PC-9 (cell line): ENCODE measurements around the gene ZC3H12C. TPM values are rescaled to one million over a fixed set of nuclear protein-coding genes. Genes with fewer than 3 reads are reported as not detected.

Experiments
- BruUV-seq: library from RNA; stranded (reverse); fragments of 400-500 nt; replicated peaks from 2 replicates; lab custom pipeline; 2021; lab: Mats Ljungman, UMichigan
- CTCF ChIA-PET: fragments of 300-600 bp; sonication (Branson Sonifier 250); formaldehyde crosslinking; loops from one replicate; lab custom pipeline; 2022; ENCODE audit warnings: antibody characterized with exemption; lab: Charles Lee
- POLR2A ChIA-PET: fragments of 300-600 bp; sonication (Branson Sonifier 250); formaldehyde crosslinking; loops from one replicate; lab custom pipeline; 2022; ENCODE audit warnings: antibody characterized with exemption; ENCODE audit not compliant: unreplicated experiment; lab: Charles Lee
- DNase-seq, 2 experiments: peaks; one replicate each; pipeline versions ENCODE4 v3.0.0 to v3.0.0-alpha.2; 2015 to 2022; ENCODE audit warnings: mixed read lengths in 1 of 2
- H2AFZ ChIP-seq: fragments of 200-600 bp; sonication (generic); 2 replicates; pipeline ENCODE4 v1.8.1; 2017; ENCODE audit warnings: antibody characterized with exemption
- H3F3A ChIP-seq: fragments of 200-600 bp; sonication (generic); 2 replicates; pipeline ENCODE4 v1.8.1; 2017; ENCODE audit warnings: antibody characterized with exemption, mild to moderate bottlenecking, low read depth; ENCODE audit not compliant: insufficient read depth
- H3K27ac ChIP-seq: fragments of 200-600 bp; sonication (generic); 2 replicates; pipeline ENCODE4 v1.6.1; 2016; ENCODE audit warnings: mixed run types
- H3K27me3 ChIP-seq: fragments of 200-600 bp; sonication (generic); 2 replicates; pipeline ENCODE4 v1.6.1; 2016; ENCODE audit warnings: low read depth, mixed run types; ENCODE audit not compliant: insufficient read depth
- H3K36me3 ChIP-seq: fragments of 200-600 bp; sonication (generic); 2 replicates; pipeline ENCODE4 v1.6.1; 2016; ENCODE audit warnings: low read depth, mixed run types
- H3K4me1 ChIP-seq: fragments of 200-600 bp; sonication (generic); replicated peaks from 2 replicates; pipeline ENCODE4 v1.6.1; 2016; ENCODE audit warnings: mixed run types; ENCODE audit not compliant: insufficient read depth
- H3K4me2 ChIP-seq: fragments of 200-600 bp; sonication (generic); 2 replicates; pipeline ENCODE4 v1.6.1; 2017; ENCODE audit warnings: mixed run types
- H3K4me3 ChIP-seq: fragments of 200-600 bp; sonication (generic); 2 replicates; pipeline ENCODE4 v1.6.1; 2016; ENCODE audit warnings: mixed run types
- H3K79me2 ChIP-seq: fragments of 200-600 bp; sonication (generic); 2 replicates; pipeline ENCODE4 v1.6.1; 2017; ENCODE audit warnings: low read depth, mixed run types
- H3K9me2 ChIP-seq: fragments of 200-600 bp; sonication (generic); 2 replicates; pipeline ENCODE4 v1.8.1; 2017; ENCODE audit warnings: mild to moderate bottlenecking; ENCODE audit not compliant: insufficient read depth
- H3K9me3 ChIP-seq: fragments of 200-600 bp; sonication (generic); 2 replicates; pipeline ENCODE4 v1.8.1; 2016; ENCODE audit warnings: low read depth; ENCODE audit not compliant: insufficient read depth
- H4K20me1 ChIP-seq: fragments of 200-600 bp; sonication (generic); 2 replicates; pipeline ENCODE4 v1.8.1; 2017; ENCODE audit not compliant: insufficient read depth
- EZH2 ChIP-seq: fragments of 200-600 bp; sonication (generic); IDR thresholded peaks from 2 replicates; pipeline ENCODE4 v1.8.0; 2017; ENCODE audit warnings: antibody characterized with exemption, low read depth
- intact Hi-C: fragments of 100-400 bp; cut with micrococcal nuclease; formaldehyde crosslinking; loops from one replicate; pipeline ENCODE4 v1.10.0; 2022; ENCODE audit not compliant: unreplicated experiment
- total RNA-seq: library from RNA; stranded (reverse); gene quantifications from 2 replicates; pipeline ENCODE4 v1.2.3, GENCODE V29; 2021
- TF ChIP-seq, protein P1 (sequence below): fragments of 200-600 bp; sonication (generic); conservative IDR thresholded peaks from 2 replicates; pipeline ENCODE4 v1.6.1; 2017; ENCODE audit warnings: mixed run types, antibody characterized with exemption, mild to moderate bottlenecking, moderate library complexity

ZC3H12C gene
- total RNA-seq, 1 experiment from 2014 or later, result 12.4 TPM

DNA sequence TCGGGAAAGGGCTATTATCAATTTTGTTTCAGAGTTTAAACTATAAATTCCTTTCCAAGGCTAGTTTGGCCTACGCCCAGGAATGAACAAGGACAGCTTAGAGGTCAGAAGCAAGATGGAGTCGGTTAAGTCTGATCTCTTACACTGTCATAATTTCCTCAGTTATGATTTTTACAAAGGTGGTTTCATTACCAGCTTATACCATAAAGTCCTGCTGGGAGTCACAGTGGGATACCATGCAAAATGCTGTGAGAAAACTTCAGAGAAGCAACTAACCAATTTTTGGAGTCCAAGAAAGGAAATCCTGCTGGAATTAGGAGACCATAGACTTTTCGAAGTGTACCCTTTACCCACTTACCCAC lies 17.4 kb upstream of the ZC3H12C start:
- CTCF ChIA-PET, result no interaction called here
- no peak for TF ChIP-seq EZH2
- TF ChIP-seq, protein P1, sequence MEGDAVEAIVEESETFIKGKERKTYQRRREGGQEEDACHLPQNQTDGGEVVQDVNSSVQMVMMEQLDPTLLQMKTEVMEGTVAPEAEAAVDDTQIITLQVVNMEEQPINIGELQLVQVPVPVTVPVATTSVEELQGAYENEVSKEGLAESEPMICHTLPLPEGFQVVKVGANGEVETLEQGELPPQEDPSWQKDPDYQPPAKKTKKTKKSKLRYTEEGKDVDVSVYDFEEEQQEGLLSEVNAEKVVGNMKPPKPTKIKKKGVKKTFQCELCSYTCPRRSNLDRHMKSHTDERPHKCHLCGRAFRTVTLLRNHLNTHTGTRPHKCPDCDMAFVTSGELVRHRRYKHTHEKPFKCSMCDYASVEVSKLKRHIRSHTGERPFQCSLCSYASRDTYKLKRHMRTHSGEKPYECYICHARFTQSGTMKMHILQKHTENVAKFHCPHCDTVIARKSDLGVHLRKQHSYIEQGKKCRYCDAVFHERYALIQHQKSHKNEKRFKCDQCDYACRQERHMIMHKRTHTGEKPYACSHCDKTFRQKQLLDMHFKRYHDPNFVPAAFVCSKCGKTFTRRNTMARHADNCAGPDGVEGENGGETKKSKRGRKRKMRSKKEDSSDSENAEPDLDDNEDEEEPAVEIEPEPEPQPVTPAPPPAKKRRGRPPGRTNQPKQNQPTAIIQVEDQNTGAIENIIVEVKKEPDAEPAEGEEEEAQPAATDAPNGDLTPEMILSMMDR, result no peak
- Histone ChIP-seq H3K9me2 (no peaks in the 10 kb centered on the region), H2AFZ (no peak overlapping the region), H3K4me2 (peak overlapping the region; percentile 61), H3K4me1 (peaks cover 37% of the 10 kb centered on the region), H3K9me3 (peaks cover 8% of the 10 kb centered on the region), H3K79me2 (no peaks in the 10 kb centered on the region), H3K27me3 (no peaks in the 10 kb centered on the region), H4K20me1 (no peaks in the 10 kb centered on the region), H3K4me3 (peak overlapping the region; percentile 12; the same call in 1 of the 2 replicates), H3K36me3 (0 out of 2 replicates have a peak, but pooled peaks cover 4% of the 10 kb centered on the region), H3F3A (peaks cover 26% of the 10 kb centered on the region), H3K27ac (peak overlapping the region; percentile 54)
- DNase-seq, result no peak
- BruUV-seq, result no TSS peak
- intact Hi-C loops, result no loop called here
- POLR2A ChIA-PET, result no interaction called here

DNA sequence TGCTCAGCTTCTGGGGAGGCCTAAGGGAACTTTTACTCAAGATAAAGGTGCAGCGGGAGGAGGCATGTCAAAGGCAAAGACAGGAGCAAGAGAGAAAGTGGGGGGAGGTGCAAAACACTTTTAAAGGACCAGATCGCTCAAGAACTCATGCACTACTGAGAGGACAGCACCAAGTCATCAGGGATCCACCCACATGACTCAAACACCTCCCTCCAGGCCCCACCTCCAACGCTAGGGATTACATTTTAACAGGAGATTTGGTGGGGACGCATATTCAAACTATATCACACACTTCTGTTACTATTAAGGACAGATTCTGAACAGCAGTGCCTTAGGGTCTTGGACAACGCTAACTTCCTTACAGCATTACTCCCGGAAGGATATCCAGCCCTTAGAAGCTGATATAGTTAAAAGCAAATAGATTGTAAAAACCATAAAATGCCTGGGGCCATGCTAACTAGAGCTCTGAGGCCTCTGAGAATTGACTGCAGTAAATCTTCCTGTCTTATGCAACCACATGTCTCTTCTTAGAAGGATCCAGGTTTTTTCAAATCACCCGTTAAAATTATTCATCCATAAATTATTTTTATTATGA lies 16.7 kb upstream of the ZC3H12C start:
- intact Hi-C loops, result no loop called here
- TF ChIP-seq, protein P1, result no peak
- TF ChIP-seq EZH2, result no peak
- Histone ChIP-seq H3K9me2 (no peaks in the 10 kb centered on the region), H3K27me3 (no peaks in the 10 kb centered on the region), H3K4me1 (peaks cover 36% of the 10 kb centered on the region), H4K20me1 (no peaks in the 10 kb centered on the region), H3K36me3 (0 out of 2 replicates have a peak, but pooled peaks cover 4% of the 10 kb centered on the region), H3K27ac (peak overlapping the region; percentile 54), H3K4me3 (peak overlapping the region; percentile 12; the same call in 1 of the 2 replicates), H2AFZ (peak overlapping the region; percentile 59), H3K4me2 (peak overlapping the region; percentile 61), H3K9me3 (peaks cover 8% of the 10 kb centered on the region), H3K79me2 (no peaks in the 10 kb centered on the region), H3F3A (peaks cover 26% of the 10 kb centered on the region)
- DNase-seq, result peak in 1 of 2 experiments; percentile 93
- POLR2A ChIA-PET, result no interaction called here
- BruUV-seq, result no TSS peak
- CTCF ChIA-PET, result no interaction called here

DNA sequence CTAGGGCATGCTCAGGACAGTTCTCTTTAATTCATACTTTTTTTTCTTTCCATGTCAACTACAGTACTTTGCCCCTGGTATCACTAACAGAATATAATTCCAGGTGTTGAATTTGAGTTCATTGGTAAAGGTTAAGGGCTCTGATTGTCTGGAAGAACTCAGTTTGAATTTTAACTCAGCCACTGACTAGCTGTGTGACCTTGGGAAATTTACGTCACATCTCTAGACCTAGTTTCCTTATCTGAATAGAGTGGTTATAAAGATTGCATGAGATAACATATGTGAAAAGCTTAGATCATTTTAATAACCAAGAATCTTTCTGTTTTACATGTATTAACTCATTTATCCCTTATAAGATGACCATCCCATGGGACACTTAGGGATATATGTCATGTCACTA lies 15.8 kb upstream of the ZC3H12C start:
- CTCF ChIA-PET, result no interaction called here
- Histone ChIP-seq H3K27me3 (no peaks in the 10 kb centered on the region), H3K4me1 (peaks cover 36% of the 10 kb centered on the region), H3K79me2 (no peaks in the 10 kb centered on the region), H3K27ac (peak overlapping the region; percentile 54), H3K4me2 (peak overlapping the region; percentile 37; the same call in 1 of the 2 replicates), H3K9me2 (no peaks in the 10 kb centered on the region), H4K20me1 (no peaks in the 10 kb centered on the region), H3F3A (peaks cover 26% of the 10 kb centered on the region), H3K36me3 (0 out of 2 replicates have a peak, but pooled peaks cover 4% of the 10 kb centered on the region), H2AFZ (no peak overlapping the region), H3K9me3 (peaks cover 8% of the 10 kb centered on the region), H3K4me3 (no peak overlapping the region)
- DNase-seq, result no peak
- no TSS peak for BruUV-seq
- POLR2A ChIA-PET, result interaction anchor here (0.5 kb wide), 1 partner anchor 244 kb away, joined by 12 read pairs; no protein-coding TSS in a partner anchor
- intact Hi-C loops, result no loop called here
- TF ChIP-seq, protein P1, result no peak
- TF ChIP-seq EZH2, result no peak
